GM19324 (cell line): ENCODE results near the gene ERC1.
"Not testable (repeated sequence)": the region's sequence is repeated elsewhere in the genome, so short reads cannot be mapped to it uniquely, and the experiment has no call there.

Experiments used
- ATAC-seq: cut with Tn5 transposase; IDR thresholded peaks from one replicate; pipeline ENCODE4 v1.9.1; 2021; ENCODE audit warnings: mild to moderate bottlenecking, moderate library complexity; ENCODE audit not compliant: unreplicated experiment, low FRiP score

Gene ERC1

GRCh38 chr12:1307796-1308195 lies 316.8 kb downstream of the ERC1 start:
- no peak for ATAC-seq

- no peak for ATAC-seq
These were observed 318.6 kb downstream of the ERC1 start for GRCh38 chr12:1309613-1310012.

- no peak for ATAC-seq
These were observed 319.6 kb downstream of the ERC1 start for GRCh38 chr12:1310653-1311052.

- ATAC-seq: no peak
These were observed 320.1 kb downstream of the ERC1 start for GRCh38 chr12:1311145-1311544.

GRCh38 chr12:1313906-1314305 lies 322.9 kb downstream of the ERC1 start:
- ATAC-seq: no peak

GRCh38 chr12:1314523-1314922 lies 323.5 kb downstream of the ERC1 start:
- no peak for ATAC-seq

GRCh38 chr12:1316991-1317390 lies 326.0 kb downstream of the ERC1 start:
- not testable (repeated sequence) for ATAC-seq

- ATAC-seq: no peak
These were observed 327.5 kb downstream of the ERC1 start for GRCh38 chr12:1318327-1319031.

GRCh38 chr12:1319212-1319611 lies 328.2 kb downstream of the ERC1 start:
- no peak for ATAC-seq

GRCh38 chr12:1320021-1320420 lies 329.0 kb downstream of the ERC1 start:
- no peak for ATAC-seq

- ATAC-seq: no peak
These were observed 331.8 kb downstream of the ERC1 start for GRCh38 chr12:1322821-1323220.

GRCh38 chr12:1324099-1324498 lies 333.1 kb downstream of the ERC1 start:
- no peak for ATAC-seq

GRCh38 chr12:1324910-1325309 lies 333.9 kb downstream of the ERC1 start:
- ATAC-seq: no peak

GRCh38 chr12:1325666-1326065 lies 334.6 kb downstream of the ERC1 start:
- ATAC-seq: no peak

- ATAC-seq: no peak
These were observed 335.2 kb downstream of the ERC1 start for GRCh38 chr12:1326258-1326657.

- ATAC-seq: no peak
These were observed 337.4 kb downstream of the ERC1 start for GRCh38 chr12:1328391-1328790.

- no peak for ATAC-seq
These were observed 338.9 kb downstream of the ERC1 start for GRCh38 chr12:1329784-1330476.

- no peak for ATAC-seq
These were observed 339.4 kb downstream of the ERC1 start for GRCh38 chr12:1330477-1330827.

GRCh38 chr12:1332327-1332726 lies 341.3 kb downstream of the ERC1 start:
- ATAC-seq: no peak

- ATAC-seq: no peak
These were observed 347.6 kb downstream of the ERC1 start for GRCh38 chr12:1338483-1339177.

- ATAC-seq: not testable (repeated sequence)
These were observed 348.1 kb downstream of the ERC1 start for GRCh38 chr12:1339178-1339541.
